SK-MEL-5 (cell line): ENCODE results near the gene GJB3. TPM values are rescaled to one million over a fixed set of nuclear protein-coding genes. Genes with fewer than 3 reads are reported as not detected.
"Not testable (repeated sequence)": the region's sequence is repeated elsewhere in the genome, so short reads cannot be mapped to it uniquely, and the experiment has no call there.

Experiments used
- DNase-seq: peaks from one replicate; pipeline ENCODE4 v3.0.0-alpha.2; 2016; ENCODE audit warnings: low read depth, low spot score
- in situ Hi-C: cut with HindIII; loops from 2 replicates; pipeline ENCODE4 v1.10.0; 2016; ENCODE audit warnings: low sequenced_read_pairs, high pct_unique_total_duplicates, low pct_unique_long_range_greater_than_20kb
- total RNA-seq: library from RNA; depleted of rRNA; stranded (reverse); fragments of >200 nt; shearing (Covaris generic); gene quantifications from 2 replicates; pipeline ENCODE4 v1.2.3, GENCODE V29; 2014

The GJB3 gene
- total RNA-seq, 1 experiment from 2014 or later, result not detected

DNA sequence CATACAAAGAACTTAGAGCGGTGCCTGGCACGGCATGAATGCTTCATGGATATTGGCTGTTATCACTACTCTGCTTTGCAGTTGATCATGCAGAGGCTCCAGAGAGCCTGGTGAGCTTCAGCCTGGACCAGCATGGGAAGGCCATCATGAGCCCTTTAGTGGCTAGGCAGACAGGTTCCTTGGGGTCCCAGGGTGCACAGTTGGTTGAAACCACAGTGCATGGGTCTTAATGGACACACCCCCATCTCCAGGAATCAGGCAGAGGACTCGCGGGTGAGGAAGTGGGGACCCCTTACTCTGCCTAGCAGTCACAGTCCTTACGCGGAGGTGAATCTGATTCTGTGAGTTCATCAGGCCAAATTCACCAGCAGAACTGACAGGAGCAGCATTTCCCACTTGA is 25.1 kb upstream of the GJB3 start:
- DNase-seq, result no peak
- in situ Hi-C loops, result no loop called here

- DNase-seq, result no peak
- in situ Hi-C loops, result no loop called here
These were observed 23.6 kb upstream of the GJB3 start for GRCh38 chr1:34757386-34757785.

- in situ Hi-C loops, result no loop called here
- DNase-seq, result no peak
These were observed 22.3 kb upstream of the GJB3 start for GRCh38 chr1:34758751-34759150.

DNA sequence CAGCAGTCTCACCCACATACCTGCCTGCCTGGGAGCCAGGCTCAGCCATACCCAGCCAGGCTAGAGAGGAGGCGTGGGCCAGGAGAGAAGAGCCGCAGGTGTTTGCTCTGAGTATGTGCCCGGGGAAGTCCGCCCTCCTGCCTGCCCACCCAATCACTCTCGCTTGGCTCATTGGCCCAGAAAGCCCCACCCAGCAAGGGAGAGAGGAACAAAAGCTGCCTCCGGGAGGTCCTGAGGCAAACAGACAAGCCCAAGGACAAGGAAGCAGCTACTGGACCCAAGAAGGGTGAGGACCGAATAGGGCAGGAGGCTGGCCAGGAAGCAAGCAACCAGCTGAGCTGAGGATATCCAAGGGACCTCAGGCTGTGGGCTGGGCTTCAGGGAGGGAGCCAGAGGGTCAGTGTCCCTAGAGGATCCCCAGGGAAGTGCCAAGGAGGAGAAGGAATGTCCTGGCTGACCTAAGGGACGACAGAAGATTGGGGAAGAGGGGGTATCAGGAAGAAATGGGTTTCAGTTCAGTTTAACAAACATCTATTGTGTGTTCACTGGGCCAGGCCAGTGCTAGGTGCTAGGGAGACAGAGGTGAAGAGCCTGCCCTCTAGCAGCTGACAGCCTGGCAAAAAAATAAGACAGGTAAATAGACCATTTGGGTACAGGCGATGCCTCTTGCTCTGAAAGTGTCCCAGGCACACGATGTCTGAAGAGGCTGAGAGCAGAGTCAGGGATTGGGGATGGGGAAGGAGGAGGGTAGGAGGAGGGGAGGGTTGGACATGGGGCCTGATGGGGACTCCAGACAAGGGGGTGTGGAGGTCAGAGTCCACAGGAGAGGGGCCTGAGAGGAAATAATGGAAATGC is 21.3 kb upstream of the GJB3 start, which contains the start of gene GJB4:
GJB4 (plus strand) TSS at position 238 of the 855 bp plus-strand sequence. CDS start 1,515 bp downstream, outside the sequence.
- in situ Hi-C loops, result no loop called here
- no peak for DNase-seq

GRCh38 chr1:34761176-34761761 is 19.7 kb upstream of the GJB3 start:
- in situ Hi-C loops, result no loop called here
- DNase-seq, result no peak

DNA sequence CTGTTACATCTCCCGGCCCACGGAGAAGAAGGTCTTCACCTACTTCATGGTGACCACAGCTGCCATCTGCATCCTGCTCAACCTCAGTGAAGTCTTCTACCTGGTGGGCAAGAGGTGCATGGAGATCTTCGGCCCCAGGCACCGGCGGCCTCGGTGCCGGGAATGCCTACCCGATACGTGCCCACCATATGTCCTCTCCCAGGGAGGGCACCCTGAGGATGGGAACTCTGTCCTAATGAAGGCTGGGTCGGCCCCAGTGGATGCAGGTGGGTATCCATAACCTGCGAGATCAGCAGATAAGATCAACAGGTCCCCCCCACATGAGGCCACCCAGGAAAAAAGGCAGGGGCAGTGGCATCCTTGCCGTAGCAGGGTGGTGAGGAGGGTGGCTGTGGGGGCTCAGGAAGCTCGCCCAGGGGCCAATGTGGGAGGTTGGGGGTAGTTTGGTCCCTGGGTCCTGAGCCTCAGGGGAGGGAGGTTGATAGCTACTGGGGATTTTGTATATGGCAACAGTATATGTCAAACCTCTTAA is 19.2 kb upstream of the GJB3 start:
- in situ Hi-C loops, result no loop called here
- no peak for DNase-seq

DNA sequence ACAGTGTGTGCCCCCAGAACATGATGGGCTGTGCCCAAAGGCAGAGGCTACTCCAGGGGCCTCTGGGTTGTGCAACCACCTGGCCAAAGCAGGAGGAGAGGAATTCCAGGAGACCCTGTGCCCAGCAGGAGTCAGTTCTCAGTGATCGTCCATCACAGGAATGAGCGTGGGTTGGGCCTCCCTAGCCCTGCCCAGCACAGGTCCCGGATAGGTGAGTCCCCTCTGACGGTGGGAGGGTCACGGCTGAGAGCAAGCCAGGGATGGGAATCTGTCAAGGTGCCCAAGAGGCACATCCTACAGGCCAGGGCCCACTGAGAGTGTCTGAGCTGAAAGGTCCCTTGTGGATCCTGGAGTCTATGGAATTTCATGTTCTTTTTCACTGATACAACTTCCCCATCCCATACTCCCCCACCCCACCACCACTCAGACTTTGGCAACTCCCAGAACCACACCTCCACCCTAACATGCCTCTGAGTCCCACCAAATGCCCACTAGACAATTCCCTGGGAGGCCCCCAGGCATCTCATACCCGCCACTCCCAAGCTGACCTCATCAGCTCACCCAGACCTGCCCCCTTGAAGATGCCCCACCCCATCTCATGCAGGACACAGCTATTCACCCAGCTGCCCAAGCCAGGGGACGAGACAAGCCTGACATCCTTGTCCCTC is 18.4 kb upstream of the GJB3 start:
- in situ Hi-C loops, result no loop called here
- no peak for DNase-seq

- in situ Hi-C loops, result no loop called here
- no peak for DNase-seq
These were observed 17.8 kb upstream of the GJB3 start for GRCh38 chr1:34763142-34763781.

DNA sequence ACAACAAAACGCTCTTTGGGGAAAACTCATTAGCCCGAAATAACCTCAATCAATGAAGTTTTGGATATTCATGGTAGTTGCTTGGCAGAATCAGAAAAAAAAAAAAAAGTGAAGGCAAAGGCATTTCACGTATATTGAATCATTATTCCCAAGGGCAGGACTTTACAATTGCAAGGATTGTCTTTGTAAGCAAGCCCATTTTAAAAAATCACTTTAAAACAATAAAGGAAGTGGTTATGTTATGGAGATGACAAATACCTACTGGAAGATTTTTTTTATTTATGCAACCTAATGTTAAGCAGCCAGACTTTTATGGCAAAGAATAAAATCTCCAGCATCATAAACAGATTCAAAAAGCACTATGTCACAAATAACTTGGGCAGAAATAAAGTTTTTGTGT is 12.2 kb upstream of the GJB3 start:
- no peak for DNase-seq
- in situ Hi-C loops, result no loop called here

DNA sequence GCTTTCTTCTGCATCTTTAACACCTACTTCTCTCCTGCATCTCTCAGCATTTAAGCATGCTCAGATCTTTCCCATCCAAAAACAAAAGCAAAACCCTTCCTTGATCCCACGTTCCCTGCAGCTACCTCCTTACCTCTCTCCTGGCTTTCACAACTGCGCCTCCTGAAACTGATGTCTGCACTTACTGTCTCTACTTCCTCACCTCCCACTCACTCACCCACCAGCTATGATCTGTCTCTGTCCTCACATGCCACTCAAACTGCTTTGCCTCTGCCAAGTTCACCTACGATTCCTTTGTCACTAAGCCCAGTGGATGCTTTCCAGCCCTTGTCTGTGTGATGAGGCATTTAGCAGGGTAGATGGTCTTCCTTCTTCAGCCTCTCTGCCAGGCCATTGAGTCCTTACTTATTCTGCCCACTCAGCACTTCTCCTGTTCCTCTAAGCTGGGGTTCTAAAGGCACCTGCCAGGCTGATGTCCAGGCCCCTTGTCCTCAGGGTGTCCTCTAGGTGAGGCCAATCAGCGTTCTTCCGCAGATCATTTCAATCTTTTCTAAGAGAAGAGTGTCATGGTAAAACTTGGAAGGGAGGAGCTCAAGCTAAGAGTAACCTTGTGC is 10.0 kb upstream of the GJB3 start:
- DNase-seq, result no peak
- in situ Hi-C loops, result no loop called here

- in situ Hi-C loops, result no loop called here
These were observed 9.2 kb upstream of the GJB3 start for GRCh38 chr1:34771573-34772371.

DNA sequence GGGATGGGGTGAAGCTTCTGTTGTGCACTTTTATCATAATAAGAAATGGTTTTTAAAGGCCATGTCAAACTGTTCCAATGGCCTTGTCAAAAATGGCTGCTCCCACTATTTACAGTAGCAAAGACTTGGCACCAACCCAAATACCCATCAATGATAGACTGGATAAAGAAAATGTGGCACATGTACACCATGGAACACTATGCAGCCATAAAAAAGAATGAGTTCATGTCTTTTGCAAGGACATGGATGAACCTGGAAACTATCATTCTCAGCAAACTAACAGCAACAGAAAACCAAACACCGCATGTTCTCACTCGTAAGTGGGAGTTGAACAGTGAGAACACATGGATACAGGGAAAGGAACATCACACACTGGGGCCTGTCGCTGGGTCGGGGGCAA is 7.9 kb upstream of the GJB3 start:
- in situ Hi-C loops, DNase-seq: not testable (repeated sequence)

More at GRCh38 chr1:34771573-34772371, 9.2 kb upstream of the GJB3 start:
- DNase-seq, result no peak

GRCh38 chr1:34774957-34775356 is 6.1 kb upstream of the GJB3 start:
- in situ Hi-C loops, result no loop called here
- DNase-seq, result no peak

GRCh38 chr1:34776911-34777310 is 4.1 kb upstream of the GJB3 start:
- no peak for DNase-seq
- in situ Hi-C loops, result no loop called here

DNA sequence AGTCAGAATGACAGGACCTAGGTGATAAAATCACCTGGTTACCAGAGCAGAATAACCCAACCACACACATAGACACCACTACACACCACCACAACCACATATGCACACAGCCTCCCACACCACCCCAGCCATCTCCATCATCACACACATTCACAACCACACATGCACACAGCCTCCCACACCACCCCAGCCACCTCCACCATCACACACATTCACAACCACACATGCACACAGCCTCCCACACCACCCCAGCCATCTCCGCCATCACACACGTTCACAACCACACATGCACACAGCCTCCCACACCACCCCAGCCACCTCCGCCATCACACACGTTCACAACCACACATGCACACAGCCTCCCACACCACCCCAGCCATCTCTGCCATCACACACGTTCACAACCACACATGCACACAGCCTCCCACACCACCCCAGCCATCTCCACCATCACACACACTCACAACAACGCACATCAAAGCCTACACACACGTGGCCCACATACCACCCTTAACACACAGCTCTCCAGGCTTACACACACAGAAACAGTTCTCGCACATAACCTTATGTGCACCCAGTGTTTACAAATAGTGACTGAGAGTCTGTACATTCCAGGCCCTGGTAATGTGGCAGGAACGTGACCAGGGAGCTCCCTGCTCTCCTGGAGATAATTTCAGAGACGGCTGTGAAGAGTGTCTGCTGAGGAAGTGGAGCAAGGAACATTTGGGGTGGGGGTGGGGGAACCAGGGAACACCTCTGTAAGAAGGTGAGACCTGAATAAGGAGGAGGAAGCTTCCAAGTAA is 3.3 kb upstream of the GJB3 start:
- in situ Hi-C loops, result no loop called here
- no peak for DNase-seq

DNA sequence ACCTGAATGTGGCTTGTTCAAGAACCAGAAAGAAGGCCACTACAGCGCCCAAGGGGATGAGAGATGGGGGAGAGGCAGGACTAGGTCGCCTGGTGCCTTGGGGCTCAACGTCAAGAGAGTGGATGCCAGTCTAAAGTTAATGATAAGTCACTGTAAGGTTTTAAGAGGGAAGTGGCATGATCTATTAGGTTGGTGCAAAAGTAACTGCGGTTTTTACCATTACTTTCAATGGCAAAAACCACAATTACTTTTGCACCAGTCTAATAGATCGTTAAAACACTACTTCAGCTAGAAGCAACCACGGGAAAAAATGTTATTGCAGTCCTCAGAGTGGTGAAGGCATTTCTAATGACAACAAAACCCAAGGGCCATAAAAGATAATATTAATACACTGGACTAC is 2.6 kb upstream of the GJB3 start:
- in situ Hi-C loops, result no loop called here
- DNase-seq, result no peak
